Motor neuron (in vitro differentiated cells): ENCODE results near the gene CIAO3. TPM values are rescaled to one million over a fixed set of nuclear protein-coding genes. Genes with fewer than 3 reads are reported as not detected.
"Not testable (repeated sequence)": the region's sequence is repeated elsewhere in the genome, so short reads cannot be mapped to it uniquely, and the experiment has no call there.

ENCODE experiments used
- ATAC-seq, 8 experiments: fragments of 200-7000 bp; cut with Tn5 transposase; replicated peaks in 6 of 8; 2 replicates each; pipeline ENCODE4 v1.8.0; 2021; ENCODE audit warnings: mild to moderate bottlenecking in 8 of 8, moderate library complexity in 8 of 8
- H3K27ac ChIP-seq, 2 donors: fragments of 250-450 bp; sonication (Bioruptor Pico); 2 replicates each; pipeline ENCODE4 v1.9.0; 2021; ENCODE audit warnings: antibody characterized with exemption in 2 of 2, mild to moderate bottlenecking in 2 of 2, moderate library complexity in 1 of 2
- H3K4me1 ChIP-seq, 2 donors: fragments of 250-450 bp; sonication (Bioruptor Pico); replicated peaks in 1 of 2; 2 replicates each; pipeline ENCODE4 v1.6.1; 2021; ENCODE audit warnings: antibody characterized with exemption in 2 of 2, mild to moderate bottlenecking in 2 of 2, moderate library complexity in 1 of 2
- H3K4me3 ChIP-seq, 5 donors: fragments of 250-450 bp; sonication (Bioruptor Pico); 2 replicates each; pipeline ENCODE4 v1.9.0; 2021; ENCODE audit warnings: antibody characterized with exemption in 5 of 5, mild to moderate bottlenecking in 5 of 5, moderate library complexity in 4 of 5
- WGBS, 10 experiments: fragments of 450-650 bp; shearing (Covaris generic); methylation state at CpG; one replicate each; pipeline ENCODE4 v1.0.0; 2022; 5-methylcytosine and 5-hydroxymethylcytosine counted together
- in situ Hi-C, 9 experiments: fragments of 400-800 bp; cut with MboI; loops; one replicate each; pipeline ENCODE4 v1.15.0; 2021; ENCODE audit warnings: low sequenced_read_pairs in 9 of 9, low pct_unique_long_range_greater_than_20kb in 2 of 9; ENCODE audit not compliant: unreplicated experiment in 9 of 9
- total RNA-seq, 8 experiments: library from RNA; unstranded; fragments of 300-600 nt; gene quantifications; 2 replicates each; pipeline versions ENCODE4 v1.2.3 to v1.2.4, GENCODE V29; 2022

The CIAO3 gene
- total RNA-seq, 8 experiments from 2014 or later: 15.0 to 30.5 (median 24.9) TPM

DNA sequence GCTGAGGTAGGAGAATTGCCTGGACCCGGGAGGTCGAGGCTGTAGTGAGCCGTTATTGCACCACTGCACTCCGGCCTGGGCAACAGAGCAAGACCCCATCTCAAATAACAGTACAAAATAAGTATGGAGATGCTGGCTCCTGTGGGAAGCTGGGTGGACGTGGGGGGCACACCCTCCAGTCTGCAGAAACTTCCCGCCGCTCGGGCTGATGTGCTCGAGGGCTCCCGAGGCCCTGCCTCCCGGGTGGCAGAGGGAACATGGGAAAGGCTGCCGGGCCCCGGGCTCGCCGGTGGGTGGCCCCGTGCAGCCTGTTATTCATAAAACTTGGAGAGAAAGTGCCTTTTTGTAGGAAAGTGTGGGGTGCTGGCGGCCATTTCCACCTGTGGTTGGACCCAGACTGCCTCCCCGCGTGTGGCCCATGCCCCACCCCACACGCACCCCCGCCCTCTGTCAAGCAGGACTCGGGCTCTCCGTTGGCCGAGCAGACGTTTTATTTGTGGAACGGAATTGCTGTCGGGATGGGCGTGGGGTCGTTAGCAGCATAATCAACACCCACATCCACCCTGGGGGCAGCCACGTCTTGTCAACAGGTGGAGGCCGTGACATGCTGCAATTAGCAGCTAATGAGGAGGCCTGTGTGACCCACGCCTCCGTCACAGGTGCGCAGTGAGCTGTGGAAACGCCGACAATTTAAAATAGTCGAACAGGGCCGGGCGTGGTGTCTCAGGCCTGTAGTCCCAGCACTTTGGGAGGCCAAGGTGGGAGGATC, 7.4 kb upstream of the CIAO3 start:
- H3K4me1 ChIP-seq: peaks cover 13 to 24% of the 10 kb centered on the region in 2 donors
- WGBS, 10 experiments: 94% methylated on average over 10 of the region's 39 CpGs; no CpG with 5 or more reads in 9 of the 10 experiments
- H3K27ac ChIP-seq: no peak overlapping the region
- ATAC-seq: no peak
- no peak overlapping the region for H3K4me3 ChIP-seq
- in situ Hi-C loops: no loop called here

DNA sequence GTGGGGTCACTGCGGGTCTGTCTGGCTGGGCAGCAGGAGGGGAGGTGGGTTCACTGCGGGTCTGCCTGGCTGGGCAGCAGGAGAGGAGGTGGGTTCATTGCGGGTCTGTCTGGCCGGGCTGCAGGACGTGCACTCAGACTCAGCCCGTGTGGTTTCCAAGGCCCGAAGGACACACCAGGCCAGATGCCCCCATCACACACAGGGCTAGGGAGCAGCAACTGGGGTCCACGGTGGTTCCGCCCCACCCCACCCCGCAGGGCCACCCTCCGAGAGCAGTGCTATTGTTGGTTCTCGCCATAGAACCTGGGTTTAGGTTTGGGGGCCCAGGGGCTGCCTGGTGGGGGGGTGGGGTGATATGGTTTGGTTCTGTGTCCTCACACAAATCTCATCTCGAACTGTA, 5.8 kb upstream of the CIAO3 start:
- in situ Hi-C loops: no loop called here

DNA sequence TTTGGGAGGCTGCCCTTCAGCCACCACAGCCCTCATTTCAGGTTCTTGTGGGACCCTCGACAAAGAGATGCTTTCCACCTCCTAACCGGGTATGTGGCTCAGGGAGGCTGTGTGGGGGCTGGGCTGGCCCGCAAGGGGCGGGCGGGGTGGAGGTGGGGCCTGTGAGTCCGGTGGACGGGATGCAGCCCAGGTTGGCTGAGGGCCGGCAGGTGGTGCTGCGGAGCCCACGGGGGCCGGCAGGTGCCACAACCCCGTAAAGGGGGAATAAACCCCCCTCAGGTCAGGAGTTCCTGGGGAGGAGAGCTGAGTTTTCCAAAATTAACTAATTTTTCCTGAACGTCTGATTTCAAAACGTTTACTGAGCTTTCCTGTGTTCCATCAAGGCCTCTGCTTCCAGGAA, 4.9 kb upstream of the CIAO3 start:
- in situ Hi-C loops: no loop called here
- peaks cover 4 to 12% of the 10 kb centered on the region in 2 donors for H3K4me1 ChIP-seq
- peak in 2 of 8 experiments; percentile 7 to 47 for ATAC-seq
- 0 to 29% (median 10%) methylated on average over 1 to 6 of the region's 14 CpGs; no CpG with 5 or more reads in 6 of the 10 experiments for WGBS, 10 experiments
- H3K27ac ChIP-seq: no peak overlapping the region
- no peak overlapping the region for H3K4me3 ChIP-seq

More for the DNA sequence above, 5.8 kb upstream of the CIAO3 start:
- no peak overlapping the region for H3K4me3 ChIP-seq
- WGBS, 10 experiments: no CpG with 5 or more reads among the region's 13 CpGs
- ATAC-seq: no peak
- peaks cover 5 to 16% of the 10 kb centered on the region in 2 donors for H3K4me1 ChIP-seq
- H3K27ac ChIP-seq: no peak overlapping the region

DNA sequence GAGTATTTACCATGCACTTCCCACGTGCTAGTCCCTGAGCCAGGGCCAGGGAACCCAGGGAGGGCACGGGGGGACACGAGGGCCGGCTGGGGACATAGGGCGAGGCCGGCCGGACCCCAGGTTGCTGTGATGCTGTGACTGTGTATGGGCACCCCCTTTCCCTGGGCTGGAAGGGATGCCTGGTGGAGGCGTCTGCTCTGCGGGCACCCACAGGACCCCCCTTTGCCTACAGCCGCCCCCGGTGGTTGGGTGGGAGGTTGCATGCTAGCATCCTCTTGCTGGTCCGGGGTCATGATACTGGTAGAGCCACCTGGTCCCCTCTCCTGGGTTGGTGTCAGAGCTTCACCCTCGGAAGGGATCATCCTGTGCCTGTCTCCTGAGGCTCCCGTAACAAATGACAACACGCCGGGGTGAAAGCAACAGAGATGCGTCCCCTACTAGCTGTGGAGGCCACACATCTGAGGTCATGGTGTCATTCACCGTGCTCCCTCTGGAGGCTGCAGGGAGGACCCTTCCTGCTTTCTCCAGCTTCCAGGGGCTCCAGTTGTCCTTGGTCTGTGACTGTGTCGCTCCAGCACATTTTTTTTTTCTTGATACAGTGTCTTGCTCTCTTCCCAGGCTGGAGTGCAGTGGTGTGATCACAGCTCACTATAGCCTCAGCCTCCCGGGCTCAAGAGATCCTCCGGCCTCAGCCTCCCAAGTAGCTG, 3.1 kb upstream of the CIAO3 start:
- 0 to 100% (median 75%) methylated on average over 1 to 5 of the region's 21 CpGs; no CpG with 5 or more reads in 4 of the 10 experiments for WGBS, 10 experiments
- in situ Hi-C loops: no loop called here
- no peak overlapping the region for H3K4me3 ChIP-seq
- ATAC-seq: no peak
- no peak overlapping the region for H3K27ac ChIP-seq
- H3K4me1 ChIP-seq: peaks cover 2 to 14% of the 10 kb centered on the region in 2 donors

DNA sequence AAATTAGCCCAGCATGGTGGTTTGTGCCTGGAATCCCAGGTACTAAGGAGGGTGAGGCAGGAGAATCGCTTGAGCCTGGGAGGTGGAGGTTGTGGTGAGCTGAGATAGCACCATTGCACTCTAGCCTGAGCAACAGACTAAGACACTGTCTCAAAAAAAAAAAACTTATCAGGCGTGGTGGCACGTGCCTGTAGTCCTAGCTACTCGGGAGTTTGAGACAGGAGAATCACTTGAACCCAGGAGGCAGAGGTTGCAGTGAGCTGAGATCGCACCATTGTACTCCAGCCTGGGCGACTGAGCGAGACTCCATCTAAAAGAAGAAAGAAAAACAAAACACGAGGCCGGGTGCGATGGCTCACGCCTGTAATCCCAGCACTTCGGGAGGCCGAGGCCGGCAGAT, 2.1 kb upstream of the CIAO3 start:
- H3K4me1 ChIP-seq: peaks cover 2 to 14% of the 10 kb centered on the region in 2 donors
- in situ Hi-C loops, H3K4me3 ChIP-seq, ATAC-seq, H3K27ac ChIP-seq: not testable (repeated sequence)
- WGBS, 10 experiments: 67 to 94% (median 82%) methylated on average over 1 to 11 of the region's 14 CpGs; no CpG with 5 or more reads in 5 of the 10 experiments

DNA sequence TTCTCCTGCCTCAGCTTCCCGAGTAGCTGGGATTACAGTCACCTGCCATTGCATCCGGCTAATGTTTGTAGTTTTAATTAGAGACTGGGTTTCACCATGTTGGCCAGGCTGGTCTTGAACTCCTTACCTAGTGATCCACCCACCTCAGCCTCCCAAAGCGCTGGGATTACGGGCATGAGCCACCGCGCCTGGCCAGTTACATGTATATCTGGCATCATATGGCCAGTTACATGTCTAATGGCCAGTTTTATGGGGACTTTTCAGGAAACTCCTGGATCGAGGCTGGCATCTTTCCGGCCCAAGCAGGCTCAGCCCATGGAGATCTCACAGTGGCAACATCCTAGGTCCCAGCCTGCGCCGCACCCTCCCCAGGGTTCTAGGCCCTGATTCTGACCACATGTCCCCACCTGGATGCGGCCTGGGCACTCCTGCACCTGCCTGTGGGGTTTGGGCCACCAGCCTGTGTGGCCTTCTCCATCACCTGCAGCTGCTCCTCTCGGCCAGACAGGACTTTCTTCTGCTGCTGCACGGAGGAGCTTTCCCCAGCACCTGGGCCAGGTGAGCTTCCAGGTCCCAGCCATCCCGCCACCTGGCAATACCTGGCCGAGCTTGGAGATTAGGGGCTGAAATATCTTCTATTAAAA, 1.3 kb upstream of the CIAO3 start:
- ATAC-seq: no peak
- Histone ChIP-seq H3K4me1 (peaks cover 2 to 14% of the 10 kb centered on the region in 2 donors), H3K4me3 (no peak overlapping the region), H3K27ac (no peak overlapping the region)
- WGBS, 10 experiments: 63 to 100% (median 91%) methylated on average over 1 to 7 of the region's 15 CpGs; no CpG with 5 or more reads in 1 of the 10 experiments
- in situ Hi-C loops: no loop called here

DNA sequence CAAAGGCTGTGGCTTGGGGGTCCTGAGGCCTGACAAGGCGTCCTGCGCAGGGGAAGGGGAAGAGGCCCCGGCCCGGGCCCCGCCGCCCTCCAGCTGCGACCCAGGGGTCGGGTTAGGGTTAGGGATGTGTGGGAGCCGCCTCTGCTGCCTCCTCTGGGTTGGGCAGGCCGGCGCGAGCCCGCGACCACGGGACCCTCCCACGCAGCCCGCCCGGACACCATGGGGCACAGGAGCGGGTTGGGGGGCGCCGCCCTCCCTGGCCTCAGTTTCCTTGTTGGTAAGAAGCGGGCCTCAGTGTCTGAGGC, 386 bp downstream of the CIAO3 start:
- peak overlapping the region; percentile 56 to 83 (median 65) for H3K4me3 ChIP-seq
- H3K4me1 ChIP-seq: peaks cover 2 to 10% of the 10 kb centered on the region in 2 donors
- H3K27ac ChIP-seq: peak overlapping the region; percentile 78 to 86
- in situ Hi-C loops: no loop called here
- WGBS, 10 experiments: 0% methylated on average over 2 to 6 of the region's 22 CpGs; no CpG with 5 or more reads in 8 of the 10 experiments
- ATAC-seq: peak; percentile 29 to 49 (median 40)

DNA sequence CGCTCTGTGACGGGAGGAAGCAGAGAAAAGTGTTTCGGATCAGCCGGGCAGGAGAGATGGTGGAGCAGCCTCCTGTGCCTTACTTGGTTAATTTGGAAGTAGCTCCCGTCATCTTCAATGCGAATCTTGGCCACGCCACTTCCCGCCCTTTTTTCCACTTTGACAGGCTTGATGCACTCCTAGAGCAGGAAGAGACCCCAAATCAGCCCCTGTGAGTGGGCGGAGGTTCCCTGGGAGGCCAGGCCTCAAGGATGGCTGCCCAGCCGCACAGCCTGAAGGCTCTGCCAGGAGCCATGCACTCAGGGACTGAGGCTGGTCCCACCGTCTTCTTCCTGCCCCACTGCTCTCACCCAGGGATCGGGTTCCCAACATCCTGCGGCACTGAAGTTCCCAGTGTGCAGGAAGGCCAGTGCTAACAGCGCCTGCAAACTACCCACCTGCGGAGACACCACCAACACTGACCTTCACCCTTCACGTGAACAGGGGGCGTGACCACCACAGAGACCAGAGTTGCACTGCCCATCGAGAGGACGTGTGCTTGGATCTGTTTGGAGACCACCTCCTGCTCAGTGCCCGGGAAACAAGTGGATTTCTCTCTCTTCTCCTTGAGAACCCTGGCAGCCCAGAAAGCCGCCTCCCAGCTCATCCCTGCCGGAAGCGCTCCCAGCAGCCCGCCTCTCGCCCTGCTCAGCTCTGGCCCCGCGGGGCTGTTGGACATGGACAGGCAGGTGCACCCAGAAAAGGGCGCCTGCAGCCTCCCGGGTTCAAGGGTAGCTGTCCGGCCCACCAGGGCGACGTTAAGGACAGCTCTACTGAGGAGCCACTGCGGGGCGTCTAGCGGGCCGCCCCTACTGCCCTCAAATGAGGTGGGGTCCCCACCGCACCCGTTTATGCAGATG, 988 bp downstream of the CIAO3 start:
- peaks cover 2 to 10% of the 10 kb centered on the region in 2 donors for H3K4me1 ChIP-seq
- peak overlapping the region; percentile 78 to 86 for H3K27ac ChIP-seq
- ATAC-seq: peak in 2 of 8 experiments; percentile 1
- H3K4me3 ChIP-seq: peak overlapping the region; percentile 56 to 83 (median 65)
- in situ Hi-C loops: no loop called here
- WGBS, 10 experiments: 0 to 85% (median 71%) methylated on average over 3 to 7 of the region's 38 CpGs; no CpG with 5 or more reads in 3 of the 10 experiments

DNA sequence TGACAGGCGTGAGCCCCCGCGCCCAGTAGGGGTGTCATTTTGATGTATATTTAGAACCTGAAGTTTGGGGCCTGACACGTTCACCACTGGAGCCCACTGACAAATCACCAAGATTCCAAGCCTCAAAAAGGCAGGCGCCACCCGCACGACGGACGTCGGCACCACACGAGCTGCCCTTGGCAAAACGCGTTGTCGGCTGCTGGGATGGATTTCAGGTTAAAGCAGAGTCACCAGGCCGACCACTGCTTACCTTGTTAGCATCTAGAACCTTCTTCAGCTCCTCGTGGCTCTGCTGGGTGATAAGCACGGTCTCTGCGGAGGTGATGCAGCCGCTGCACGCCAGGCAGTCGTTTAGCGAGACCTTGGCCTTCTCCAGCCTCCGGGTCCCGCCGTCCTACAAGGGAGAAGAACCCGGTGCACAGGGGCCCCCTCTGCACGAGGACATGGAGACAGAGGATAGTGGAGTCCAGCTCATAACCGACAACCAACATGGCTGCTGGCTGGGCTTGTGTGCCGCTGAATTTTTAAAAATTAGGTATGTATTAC, 3.8 kb downstream of the CIAO3 start:
- no peak overlapping the region for H3K27ac ChIP-seq
- in situ Hi-C loops: no loop called here
- no peak overlapping the region for H3K4me3 ChIP-seq
- no peak for ATAC-seq
- peaks cover 2 to 10% of the 10 kb centered on the region in 2 donors for H3K4me1 ChIP-seq
- WGBS, 10 experiments: 86 to 100% (median 95%) methylated on average over 1 to 18 of the region's 29 CpGs; no CpG with 5 or more reads in 2 of the 10 experiments

DNA sequence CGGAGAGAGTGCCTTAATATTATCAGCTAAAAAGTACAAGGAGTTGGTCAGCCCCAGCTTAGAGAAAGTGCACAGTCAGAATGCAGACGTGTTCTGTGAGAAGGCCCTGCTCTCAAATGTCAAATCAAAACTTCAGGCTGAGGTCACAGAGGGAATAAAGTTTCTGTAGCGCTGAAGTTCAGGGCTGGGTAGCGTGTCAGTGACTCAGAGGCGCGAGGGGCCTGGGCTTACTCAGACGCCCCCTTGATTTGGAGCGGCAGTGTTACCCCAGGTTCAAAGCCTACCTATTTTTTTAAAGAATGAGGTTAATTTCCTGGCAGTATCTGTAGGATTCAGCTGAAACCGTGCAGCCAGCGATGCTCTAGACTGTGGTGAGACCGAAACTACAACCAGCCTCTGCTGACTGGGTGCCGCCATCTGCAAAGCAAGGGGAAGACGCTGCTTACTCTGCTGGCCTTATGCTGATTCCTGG, 4.8 kb downstream of the CIAO3 start:
- H3K4me1 ChIP-seq: peaks cover 2 to 6% of the 10 kb centered on the region in 2 donors
- in situ Hi-C loops: no loop called here
- no peak overlapping the region for H3K27ac ChIP-seq
- ATAC-seq: no peak
- WGBS, 10 experiments: 60 to 100% (median 84%) methylated on average over 1 to 12 of the region's 13 CpGs; no CpG with 5 or more reads in 4 of the 10 experiments
- no peak overlapping the region for H3K4me3 ChIP-seq

DNA sequence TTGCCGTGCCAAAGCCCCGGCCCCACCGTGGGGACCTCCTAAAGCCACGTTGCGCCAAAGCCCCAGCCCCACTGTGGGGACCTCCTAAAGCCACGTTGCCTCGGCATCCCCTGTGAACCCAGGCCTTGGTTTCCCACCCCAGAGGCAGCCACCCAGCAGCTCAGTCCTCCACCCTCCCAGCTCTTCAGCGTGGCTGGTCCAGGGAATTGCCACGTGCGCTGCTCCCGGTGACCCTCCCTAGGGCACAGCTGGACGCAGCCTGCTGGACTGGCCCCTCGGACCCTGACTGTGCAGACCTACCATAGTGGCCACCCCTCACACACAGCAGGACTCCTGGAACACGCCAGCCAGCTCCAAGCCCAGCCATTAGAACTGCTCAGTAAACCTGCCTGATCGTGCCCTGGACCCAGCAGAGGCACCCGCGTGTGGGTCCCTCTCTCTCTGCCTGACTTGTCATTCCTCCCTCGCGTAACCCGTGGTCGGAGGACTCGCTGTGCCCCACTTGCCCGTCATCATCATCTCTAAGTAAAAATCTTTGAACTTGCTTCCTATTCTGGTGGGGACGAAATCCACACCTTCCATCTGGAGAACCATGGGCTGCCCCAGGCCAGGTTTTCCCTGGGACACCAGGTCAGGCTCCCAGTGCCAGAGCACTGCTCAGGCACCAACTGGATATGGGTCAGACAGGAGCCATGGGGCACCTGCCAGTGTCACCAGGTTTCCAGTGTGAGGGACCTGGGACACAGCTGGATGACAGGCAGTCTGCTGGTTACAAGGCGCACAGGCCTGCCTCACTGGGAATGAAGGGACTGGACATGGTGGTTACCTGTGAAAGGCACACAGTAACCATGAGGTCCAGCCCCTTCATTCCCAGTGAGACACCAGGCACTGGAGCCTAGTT, 5.6 kb downstream of the CIAO3 start:
- Histone ChIP-seq H3K27ac (no peak overlapping the region), H3K4me3 (no peak overlapping the region), H3K4me1 (peaks cover 2 to 6% of the 10 kb centered on the region in 2 donors)
- 85 to 100% (median 94%) methylated on average over 3 to 6 of the region's 25 CpGs; no CpG with 5 or more reads in 6 of the 10 experiments for WGBS, 10 experiments
- no peak for ATAC-seq
- in situ Hi-C loops: no loop called here
